ENCODE measurements around the gene DENND1A.

The DENND1A gene

GRCh38 chr9:123465304-123465703 is 464.6 kb downstream of the DENND1A start:
- no peak for TF ChIP-seq FOXP2 (optimal IDR thresholded peaks at IDR 0.05; ENCODE audit: control extremely low read depth, extremely low read length, insufficient read depth)
- no peak for TF ChIP-seq EZH2 (IDR thresholded peaks at IDR 0.05)
- TF ChIP-seq POLR2AphosphoS5 (IDR thresholded peaks at IDR 0.05; ENCODE audit: borderline replicate concordance, low read depth, low read length): no peak
- H3K9me3 ChIP-seq (ENCODE audit: low read depth, low read length): no peaks in the 10 kb centered on the region
- no peak overlapping the region for H3K4me3 ChIP-seq
- DNase-seq (ENCODE audit: low read depth, low spot score): no peak
- no peak overlapping the region for H3K9ac ChIP-seq (ENCODE audit: insufficient read length)
- no peak overlapping the region for H3K27ac ChIP-seq
- H3K36me3 ChIP-seq (ENCODE audit: insufficient read depth, low read length): no peaks in the 10 kb centered on the region

- no peak for DNase-seq (ENCODE audit: low read depth, low spot score)
- no peak overlapping the region for H3K4me3 ChIP-seq
- no peaks in the 10 kb centered on the region for H3K36me3 ChIP-seq (ENCODE audit: insufficient read depth, low read length)
- H3K9ac ChIP-seq (ENCODE audit: insufficient read length): no peak overlapping the region
- H3K27ac ChIP-seq: no peak overlapping the region
- H3K9me3 ChIP-seq (ENCODE audit: low read depth, low read length): no peaks in the 10 kb centered on the region
- TF ChIP-seq FOXP2 (optimal IDR thresholded peaks at IDR 0.05; ENCODE audit: control extremely low read depth, extremely low read length, insufficient read depth) (no peak), EZH2 (IDR thresholded peaks at IDR 0.05) (no peak), POLR2AphosphoS5 (IDR thresholded peaks at IDR 0.05; ENCODE audit: borderline replicate concordance, low read depth, low read length) (no peak)
These were observed 469.8 kb downstream of the DENND1A start for GRCh38 chr9:123460091-123460490.

DNA sequence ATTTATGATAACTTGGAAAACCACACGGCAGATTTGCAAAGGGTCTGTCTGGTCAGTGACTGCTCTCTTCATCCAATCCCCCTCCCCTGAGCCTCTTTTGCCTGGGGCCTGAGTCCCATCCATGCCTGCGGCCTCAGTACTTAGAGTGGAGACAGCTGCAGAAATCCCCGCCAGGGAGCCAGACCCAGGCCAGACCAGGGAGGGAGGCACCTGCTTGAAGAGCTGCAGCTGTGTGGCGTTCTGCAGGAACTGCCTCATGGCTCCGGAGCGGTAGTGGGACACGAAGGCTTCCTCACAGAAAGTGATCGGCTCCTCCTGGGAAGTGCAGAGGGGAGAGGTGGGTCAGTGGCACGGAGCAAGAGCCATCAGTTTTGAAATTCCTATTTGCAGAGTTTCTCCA is 472.3 kb downstream of the DENND1A start:
- Histone ChIP-seq H3K9ac (ENCODE audit: insufficient read length) (no peak overlapping the region), H3K4me3 (no peak overlapping the region), H3K27ac (no peak overlapping the region), H3K36me3 (ENCODE audit: insufficient read depth, low read length) (no peaks in the 10 kb centered on the region), H3K9me3 (ENCODE audit: low read depth, low read length) (no peaks in the 10 kb centered on the region)
- TF ChIP-seq POLR2AphosphoS5 (IDR thresholded peaks at IDR 0.05; ENCODE audit: borderline replicate concordance, low read depth, low read length) (no peak), EZH2 (IDR thresholded peaks at IDR 0.05) (no peak), FOXP2 (optimal IDR thresholded peaks at IDR 0.05; ENCODE audit: control extremely low read depth, extremely low read length, insufficient read depth) (no peak)
- no peak for DNase-seq (ENCODE audit: low read depth, low spot score)

DNA sequence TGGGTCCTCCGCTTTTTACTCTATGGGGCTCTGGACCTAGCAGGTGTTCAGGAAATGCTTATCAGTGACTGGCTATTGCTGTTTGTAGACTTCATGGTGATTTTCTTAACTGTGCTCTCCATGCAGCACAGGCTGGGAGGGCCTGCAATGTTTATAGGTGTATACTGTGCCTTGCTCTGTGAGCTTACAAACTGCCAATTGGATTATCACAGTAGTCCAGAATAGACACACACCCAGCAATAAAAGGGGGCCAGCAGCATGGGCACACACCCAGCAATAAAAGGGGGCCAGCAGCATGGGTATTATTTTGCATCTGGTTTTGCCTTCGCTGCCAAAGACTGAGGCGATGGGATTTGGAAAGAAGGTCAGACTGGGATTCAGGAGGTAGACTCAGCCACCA is 473.9 kb downstream of the DENND1A start:
- Histone ChIP-seq H3K4me3 (no peak overlapping the region), H3K27ac (no peak overlapping the region), H3K9me3 (ENCODE audit: low read depth, low read length) (no peaks in the 10 kb centered on the region), H3K9ac (ENCODE audit: insufficient read length) (no peak overlapping the region), H3K36me3 (ENCODE audit: insufficient read depth, low read length) (no peaks in the 10 kb centered on the region)
- DNase-seq (ENCODE audit: low read depth, low spot score): no peak
- no peak for TF ChIP-seq EZH2 (IDR thresholded peaks at IDR 0.05)
- no peak for TF ChIP-seq POLR2AphosphoS5 (IDR thresholded peaks at IDR 0.05; ENCODE audit: borderline replicate concordance, low read depth, low read length)
- no peak for TF ChIP-seq FOXP2 (optimal IDR thresholded peaks at IDR 0.05; ENCODE audit: control extremely low read depth, extremely low read length, insufficient read depth)

DNA sequence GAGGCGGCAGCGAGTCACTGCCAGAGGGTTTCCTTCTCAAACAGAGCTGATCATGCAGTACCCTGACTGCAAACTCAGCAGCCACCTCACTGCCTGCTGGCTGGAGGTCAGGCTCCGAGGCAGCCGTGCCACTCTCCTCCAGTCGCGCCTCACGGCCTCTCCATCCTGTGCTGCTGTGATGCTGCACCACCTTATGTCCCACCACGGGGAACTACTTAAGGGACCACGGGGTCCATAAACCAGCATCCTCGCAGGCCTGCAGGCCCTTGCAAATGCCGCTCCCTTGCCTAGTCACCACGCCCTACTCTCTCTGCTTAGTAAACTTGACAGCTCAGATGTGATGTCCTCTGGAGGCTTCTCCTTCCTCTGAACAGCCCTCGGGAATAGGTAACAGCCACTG is 474.7 kb downstream of the DENND1A start:
- Histone ChIP-seq H3K36me3 (ENCODE audit: insufficient read depth, low read length) (no peaks in the 10 kb centered on the region), H3K9me3 (ENCODE audit: low read depth, low read length) (no peaks in the 10 kb centered on the region), H3K27ac (no peak overlapping the region), H3K4me3 (no peak overlapping the region), H3K9ac (ENCODE audit: insufficient read length) (no peak overlapping the region)
- TF ChIP-seq EZH2 (IDR thresholded peaks at IDR 0.05) (no peak), POLR2AphosphoS5 (IDR thresholded peaks at IDR 0.05; ENCODE audit: borderline replicate concordance, low read depth, low read length) (no peak), FOXP2 (optimal IDR thresholded peaks at IDR 0.05; ENCODE audit: control extremely low read depth, extremely low read length, insufficient read depth) (no peak)
- no peak for DNase-seq (ENCODE audit: low read depth, low spot score)

DNA sequence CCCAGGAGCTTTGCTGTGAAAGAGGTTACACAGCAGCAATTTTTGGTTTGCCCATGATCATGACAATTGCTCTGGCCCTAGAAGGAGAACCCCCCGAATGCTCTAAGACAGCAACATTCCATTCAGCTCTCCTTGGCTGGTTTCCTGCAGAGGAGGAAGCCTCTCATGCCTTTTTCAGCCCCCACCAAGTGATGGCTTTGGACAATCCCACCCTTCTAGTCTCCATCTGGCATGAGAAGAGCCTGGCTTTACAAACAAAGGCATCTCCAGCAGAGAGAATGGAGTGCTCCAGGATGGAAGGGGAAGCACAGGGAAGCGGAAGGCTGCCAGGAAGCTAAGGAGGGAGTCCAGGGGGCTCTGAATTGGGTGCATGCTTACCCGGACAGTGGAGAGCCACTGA is 475.6 kb downstream of the DENND1A start:
- no peak overlapping the region for H3K27ac ChIP-seq
- H3K9ac ChIP-seq (ENCODE audit: insufficient read length): no peak overlapping the region
- no peak for TF ChIP-seq FOXP2 (optimal IDR thresholded peaks at IDR 0.05; ENCODE audit: control extremely low read depth, extremely low read length, insufficient read depth)
- no peak for TF ChIP-seq EZH2 (IDR thresholded peaks at IDR 0.05)
- no peak for TF ChIP-seq POLR2AphosphoS5 (IDR thresholded peaks at IDR 0.05; ENCODE audit: borderline replicate concordance, low read depth, low read length)
- no peak overlapping the region for H3K4me3 ChIP-seq
- DNase-seq (ENCODE audit: low read depth, low spot score): no peak
- H3K9me3 ChIP-seq (ENCODE audit: low read depth, low read length): no peaks in the 10 kb centered on the region
- H3K36me3 ChIP-seq (ENCODE audit: insufficient read depth, low read length): no peaks in the 10 kb centered on the region

GRCh38 chr9:123453831-123454321 is 476.1 kb downstream of the DENND1A start:
- no peak overlapping the region for H3K4me3 ChIP-seq
- TF ChIP-seq EZH2 (IDR thresholded peaks at IDR 0.05) (no peak), FOXP2 (optimal IDR thresholded peaks at IDR 0.05; ENCODE audit: control extremely low read depth, extremely low read length, insufficient read depth) (no peak), POLR2AphosphoS5 (IDR thresholded peaks at IDR 0.05; ENCODE audit: borderline replicate concordance, low read depth, low read length) (no peak)
- no peaks in the 10 kb centered on the region for H3K9me3 ChIP-seq (ENCODE audit: low read depth, low read length)
- no peak overlapping the region for H3K27ac ChIP-seq
- DNase-seq (ENCODE audit: low read depth, low spot score): no peak
- H3K9ac ChIP-seq (ENCODE audit: insufficient read length): no peak overlapping the region
- no peaks in the 10 kb centered on the region for H3K36me3 ChIP-seq (ENCODE audit: insufficient read depth, low read length)

DNA sequence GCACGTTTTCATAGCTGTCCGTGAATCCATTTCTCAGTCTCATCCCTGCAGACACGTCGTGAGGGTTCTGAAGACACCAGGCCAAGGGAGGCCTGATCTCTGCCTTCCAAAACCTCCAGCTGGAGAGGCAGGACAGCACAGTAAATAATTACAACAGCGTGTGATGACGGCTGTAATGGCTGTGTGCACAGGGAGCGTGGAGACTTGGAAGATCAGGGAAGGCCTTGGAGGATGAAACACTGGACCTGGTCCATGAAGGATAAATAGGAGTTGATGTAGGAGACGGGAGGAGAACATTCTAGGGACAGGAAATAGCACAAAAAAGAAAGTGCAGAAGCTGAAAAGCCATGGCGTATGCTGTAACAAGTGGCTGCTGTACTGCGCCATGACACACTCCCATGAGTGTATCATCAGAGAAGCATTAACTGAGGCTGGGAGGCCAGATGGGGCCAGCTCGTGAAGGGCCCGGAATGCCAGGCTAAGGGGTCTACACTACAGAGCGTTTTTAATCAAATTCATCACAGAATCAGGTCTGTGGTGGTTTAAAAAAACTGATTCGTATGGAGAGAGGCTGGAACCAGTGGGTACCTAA is 476.8 kb downstream of the DENND1A start:
- Histone ChIP-seq H3K27ac (no peak overlapping the region), H3K9ac (ENCODE audit: insufficient read length) (no peak overlapping the region), H3K9me3 (ENCODE audit: low read depth, low read length) (no peaks in the 10 kb centered on the region), H3K36me3 (ENCODE audit: insufficient read depth, low read length) (no peaks in the 10 kb centered on the region), H3K4me3 (no peak overlapping the region)
- no peak for DNase-seq (ENCODE audit: low read depth, low spot score)
- TF ChIP-seq FOXP2 (optimal IDR thresholded peaks at IDR 0.05; ENCODE audit: control extremely low read depth, extremely low read length, insufficient read depth) (no peak), POLR2AphosphoS5 (IDR thresholded peaks at IDR 0.05; ENCODE audit: borderline replicate concordance, low read depth, low read length) (no peak), EZH2 (IDR thresholded peaks at IDR 0.05) (no peak)

- Histone ChIP-seq H3K27ac (no peak overlapping the region), H3K4me3 (no peak overlapping the region), H3K9ac (ENCODE audit: insufficient read length) (no peak overlapping the region), H3K36me3 (ENCODE audit: insufficient read depth, low read length) (no peaks in the 10 kb centered on the region), H3K9me3 (ENCODE audit: low read depth, low read length) (no peaks in the 10 kb centered on the region)
- no peak for TF ChIP-seq POLR2AphosphoS5 (IDR thresholded peaks at IDR 0.05; ENCODE audit: borderline replicate concordance, low read depth, low read length)
- TF ChIP-seq EZH2 (IDR thresholded peaks at IDR 0.05): no peak
- TF ChIP-seq FOXP2 (optimal IDR thresholded peaks at IDR 0.05; ENCODE audit: control extremely low read depth, extremely low read length, insufficient read depth): no peak
- no peak for DNase-seq (ENCODE audit: low read depth, low spot score)
These were observed 478.9 kb downstream of the DENND1A start for GRCh38 chr9:123450996-123451395.
